HG03066 (cell line): Measurements from ENCODE around the gene FAM136A.
"Not testable (repeated sequence)": the region's sequence is repeated elsewhere in the genome, so short reads cannot be mapped to it uniquely, and the experiment has no call there.

Source experiments
- ATAC-seq: cut with Tn5 transposase; IDR thresholded peaks from one replicate; pipeline ENCODE4 v1.9.1; 2021; ENCODE audit warnings: low read depth; ENCODE audit not compliant: unreplicated experiment

Gene FAM136A

DNA sequence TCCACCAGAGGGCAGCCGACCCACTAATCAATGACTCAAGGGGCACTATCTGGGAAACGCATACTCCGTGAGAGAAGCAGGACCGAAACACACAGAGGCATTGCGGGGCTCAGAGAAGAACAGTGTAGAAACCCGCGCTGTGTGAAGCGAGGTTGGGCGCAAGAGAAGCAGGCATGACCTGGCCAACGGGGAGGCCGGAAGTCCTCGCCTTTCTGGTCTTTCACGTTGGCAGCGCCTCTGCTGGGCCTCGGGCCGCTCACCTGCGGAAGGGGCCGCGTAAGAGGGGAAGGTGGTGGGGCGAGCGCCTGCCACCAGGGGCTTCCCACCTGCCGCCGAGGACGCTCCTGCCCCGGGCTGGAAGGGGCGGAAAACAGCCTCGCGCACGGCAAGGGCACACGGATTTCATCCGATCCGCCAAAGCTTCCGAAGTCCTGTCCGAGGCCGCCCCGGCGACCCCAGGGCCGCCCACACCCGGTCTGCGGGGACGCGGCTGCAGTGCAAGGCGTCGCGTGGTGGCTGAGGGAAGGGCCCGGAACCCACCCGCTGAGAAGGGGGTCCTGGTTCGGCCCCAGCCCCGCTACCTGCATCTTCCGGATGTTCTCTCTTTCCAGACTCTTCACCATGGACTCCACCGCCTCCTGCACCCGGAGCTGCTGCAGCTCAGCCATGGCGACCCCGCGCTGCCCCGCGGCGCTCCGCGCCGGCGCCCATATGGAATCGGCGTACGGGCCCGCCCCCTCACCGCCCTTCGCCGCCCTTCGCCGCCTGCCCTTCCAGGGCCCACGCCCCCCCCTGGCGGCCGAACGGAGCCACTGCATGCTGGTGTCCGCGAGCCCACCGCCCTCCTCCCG lies at the start of gene FAM136A:
Gene FAM136A (minus strand): TSS at position 724 of the 851 bp plus-strand sequence. CDS start 56 bp downstream, at position 668.
- ATAC-seq, result peak; percentile 79

DNA sequence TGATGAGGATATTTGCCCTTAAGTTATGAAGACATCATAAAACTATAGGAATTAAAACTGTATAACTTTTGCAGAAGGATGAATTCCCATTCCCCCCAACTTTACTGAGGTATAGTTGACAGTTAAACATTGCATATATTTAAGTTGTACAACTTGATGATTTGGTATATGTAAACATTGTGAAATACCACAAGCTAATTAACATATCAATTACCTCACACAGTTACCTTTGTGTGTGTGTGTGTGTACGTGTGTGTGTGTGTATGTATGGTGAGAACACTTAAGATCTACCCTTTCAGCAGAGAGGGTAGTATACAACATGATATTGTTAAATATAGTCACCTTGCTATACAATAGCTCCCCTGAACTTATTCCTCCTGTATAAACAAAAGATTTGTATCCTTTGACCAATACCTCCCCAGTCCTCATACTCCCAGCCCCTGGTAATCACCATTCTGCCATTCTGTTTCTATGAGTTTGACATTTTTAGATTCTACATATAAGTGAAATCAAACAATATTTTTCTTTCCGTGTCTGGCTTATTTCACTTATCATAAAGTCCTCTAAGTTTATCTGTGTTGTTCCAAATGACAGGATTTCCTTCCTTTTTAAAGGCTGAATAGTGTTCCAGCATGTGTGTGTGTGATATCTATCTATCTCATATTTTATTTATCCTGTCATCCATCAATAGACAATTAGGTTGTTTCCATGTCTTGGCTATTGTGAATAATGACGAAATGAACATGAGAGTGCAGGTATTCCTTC lies 48.2 kb upstream of the FAM136A start:
- ATAC-seq, result no peak

DNA sequence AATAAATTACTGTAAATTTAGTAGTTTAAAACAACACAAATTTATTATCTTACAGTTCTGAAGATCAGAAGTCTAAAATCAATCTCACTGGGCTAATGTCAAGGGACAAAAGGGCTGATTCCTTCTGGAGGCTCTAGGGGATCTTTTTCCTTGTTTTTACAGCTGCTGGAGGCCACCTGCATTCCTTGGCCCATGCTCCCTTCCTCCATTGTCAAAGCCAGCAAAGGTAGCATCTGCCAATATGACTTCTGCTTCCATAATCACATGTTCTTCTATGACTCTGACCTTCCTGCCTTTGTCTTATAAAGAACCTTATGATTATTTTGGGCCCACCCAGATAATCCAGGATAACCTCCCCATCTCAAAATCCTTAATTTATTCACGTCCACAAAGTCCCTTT lies 46.0 kb upstream of the FAM136A start:
- ATAC-seq, result no peak

DNA sequence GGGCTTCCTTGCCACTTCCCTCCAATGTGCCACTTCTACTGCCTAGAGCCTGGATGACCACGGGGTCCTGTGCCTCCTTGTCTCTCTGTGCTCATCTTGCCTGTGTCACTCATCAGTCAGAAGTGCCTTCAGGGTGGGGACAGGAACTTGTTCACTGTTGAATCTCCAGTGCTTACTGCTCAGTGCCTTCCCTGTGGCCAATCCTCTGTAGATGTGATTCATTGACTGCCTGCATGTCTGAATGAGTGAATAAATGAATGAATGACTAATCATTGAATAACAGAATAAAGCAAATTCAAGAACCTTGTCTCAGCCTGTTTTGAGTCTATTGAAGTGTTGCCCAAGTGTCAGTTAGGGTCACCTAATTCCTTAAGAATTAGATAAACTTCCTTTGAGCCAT lies 42.3 kb upstream of the FAM136A start:
- no peak for ATAC-seq

DNA sequence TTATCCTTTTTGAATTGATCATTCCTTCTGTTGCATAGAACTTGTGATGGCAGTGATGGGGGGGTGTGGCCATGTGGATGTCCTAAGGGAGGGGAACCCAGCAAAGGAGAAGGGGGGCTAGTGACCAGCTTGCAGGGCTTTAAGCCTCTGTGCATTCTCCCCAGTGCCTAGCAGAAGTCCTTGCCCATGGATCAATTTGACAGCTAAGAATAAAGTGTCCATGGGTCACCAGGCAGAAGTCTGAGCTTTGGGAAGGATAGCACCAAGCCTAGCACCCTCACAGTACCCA lies 39.6 kb upstream of the FAM136A start:
- ATAC-seq, result no peak

DNA sequence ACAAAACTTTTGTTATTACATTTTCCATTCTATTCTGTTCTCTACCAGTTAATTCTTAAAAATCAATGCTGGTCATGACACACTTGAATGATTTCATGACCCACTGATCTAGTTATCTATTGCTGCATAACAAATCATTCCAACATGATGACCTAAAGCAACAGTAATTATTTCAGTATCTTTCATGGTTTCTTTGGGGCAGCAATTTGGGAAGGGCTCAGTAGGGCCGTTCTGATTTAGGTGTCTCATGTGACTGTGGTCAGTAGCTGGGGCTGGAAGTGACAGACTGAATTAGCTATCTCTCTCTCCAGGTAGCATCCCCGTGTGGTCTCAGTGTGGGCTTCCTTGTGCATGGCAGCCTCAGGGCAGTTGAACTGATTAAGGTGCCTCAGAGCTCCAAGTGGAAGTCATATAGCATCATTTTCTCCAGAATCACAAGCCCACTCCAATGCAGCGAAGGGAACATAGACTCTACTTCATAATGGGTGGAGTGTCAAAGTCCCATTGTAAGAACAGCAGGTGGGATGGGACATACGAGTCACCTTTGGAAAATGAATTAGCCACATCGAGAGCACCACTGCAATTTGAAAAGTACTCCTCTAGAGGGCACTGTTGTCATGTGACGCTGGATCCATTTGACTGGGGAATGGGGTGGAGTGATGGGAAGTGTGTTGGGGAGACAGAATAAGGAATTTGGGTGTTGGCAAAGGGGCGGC lies 39.1 kb upstream of the FAM136A start:
- ATAC-seq, result no peak

DNA sequence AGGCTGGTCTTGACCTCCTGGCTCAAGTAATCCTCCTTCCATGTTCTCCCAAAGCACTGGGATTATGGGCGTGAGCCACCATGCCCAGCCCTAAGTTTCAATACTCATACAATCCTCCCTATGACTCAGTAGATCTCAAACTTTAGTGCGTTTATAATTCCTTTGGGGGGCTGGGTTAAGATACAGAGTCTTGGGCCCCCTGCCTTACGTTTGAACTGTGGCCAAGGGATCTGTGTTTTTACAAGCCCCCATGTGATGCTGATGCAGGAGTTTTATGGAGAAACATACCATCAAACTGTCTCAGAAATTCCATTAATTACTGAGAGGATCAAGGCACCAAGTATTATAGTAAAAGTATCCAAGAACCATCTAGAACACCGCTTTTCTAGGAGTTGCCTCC lies 38.2 kb upstream of the FAM136A start:
- ATAC-seq, result no peak

DNA sequence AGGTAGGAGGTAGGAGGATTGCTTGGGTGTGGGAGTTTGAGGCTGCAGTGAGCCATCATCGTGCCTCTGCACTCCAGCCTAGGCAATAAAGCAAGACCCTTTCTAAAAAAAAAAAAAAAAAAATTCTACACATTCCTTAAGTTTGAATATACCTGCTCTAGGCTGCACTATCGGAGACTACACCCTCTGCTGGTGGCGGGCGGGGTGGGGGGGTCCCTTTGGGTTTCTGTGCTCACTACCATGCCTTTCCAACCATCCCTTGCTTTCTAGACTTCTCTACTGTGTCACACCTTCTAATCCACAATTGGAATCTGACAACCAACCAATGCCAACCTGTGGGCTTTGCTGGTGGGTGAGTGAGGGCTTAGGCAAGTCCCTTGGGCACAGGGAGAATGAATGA lies 34.7 kb upstream of the FAM136A start:
- no peak for ATAC-seq

DNA sequence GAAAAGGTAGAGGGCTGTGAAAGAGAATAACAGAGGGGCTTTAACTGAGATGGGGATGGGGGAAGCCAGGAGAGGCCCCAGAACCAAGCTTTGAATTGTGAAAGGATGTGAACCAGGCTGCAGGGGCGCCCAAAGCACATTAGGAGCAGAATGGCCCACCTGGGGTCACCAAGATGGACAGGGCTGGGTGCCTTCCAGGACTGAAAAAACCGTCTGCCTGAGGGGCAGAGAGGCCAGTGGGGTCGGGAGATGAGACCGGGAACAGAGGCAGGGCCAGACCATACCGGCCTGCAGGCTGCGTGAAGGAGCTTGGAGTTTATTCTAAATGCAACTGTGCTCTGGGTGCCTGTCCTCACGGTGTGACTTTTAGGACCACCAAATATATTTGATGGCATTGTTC lies 29.1 kb upstream of the FAM136A start:
- ATAC-seq, result no peak

DNA sequence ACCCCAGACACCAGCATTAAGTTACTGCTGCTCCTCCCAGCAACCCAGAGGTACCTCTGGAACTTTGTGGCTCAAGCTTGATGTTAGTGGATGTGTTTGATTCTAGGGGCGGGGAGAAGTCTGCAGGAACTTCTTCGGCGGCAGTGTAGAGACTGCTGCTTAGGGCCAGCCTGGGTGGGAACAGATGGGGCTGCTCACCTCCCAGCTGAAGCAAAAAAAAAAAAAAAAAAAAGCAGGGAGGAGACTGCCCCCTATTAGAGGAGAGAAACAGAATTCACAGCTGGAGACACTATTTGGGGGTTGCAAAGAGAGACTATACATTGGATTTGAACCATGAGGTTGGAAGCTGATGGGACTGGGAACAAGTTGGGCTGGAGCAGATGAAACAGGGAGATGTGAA lies 28.6 kb upstream of the FAM136A start:
- ATAC-seq, result no peak

DNA sequence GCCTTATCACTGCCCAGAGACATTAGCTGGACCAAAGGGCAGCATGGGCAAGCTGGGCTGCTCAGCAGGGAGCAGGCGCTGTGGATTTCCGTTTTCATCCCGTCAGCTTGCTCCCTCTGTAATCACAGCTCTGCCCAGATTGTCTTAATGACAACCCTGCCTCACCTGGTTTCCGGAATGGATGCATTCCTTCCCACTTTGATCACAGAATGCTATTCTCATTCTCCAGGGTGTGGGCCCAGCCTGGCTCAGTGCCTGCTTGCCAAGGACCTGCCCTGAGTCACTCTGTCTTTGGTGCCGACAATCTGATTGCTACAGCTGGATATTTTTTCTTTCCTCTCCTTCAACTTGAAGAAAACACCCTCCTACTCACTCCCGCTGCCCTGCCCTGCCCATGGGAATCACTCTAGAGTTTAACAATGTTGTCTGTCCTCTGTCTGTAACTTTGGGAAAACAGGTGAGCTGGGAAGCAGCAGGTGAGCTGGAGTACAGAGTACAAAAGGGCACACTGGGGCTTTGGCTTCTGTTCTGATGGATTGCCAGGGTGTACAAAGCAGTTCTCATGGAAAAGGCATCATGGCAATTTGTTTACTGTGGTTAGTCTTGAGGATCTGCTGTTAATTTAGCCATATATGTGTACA lies 27.2 kb upstream of the FAM136A start:
- ATAC-seq, result no peak

DNA sequence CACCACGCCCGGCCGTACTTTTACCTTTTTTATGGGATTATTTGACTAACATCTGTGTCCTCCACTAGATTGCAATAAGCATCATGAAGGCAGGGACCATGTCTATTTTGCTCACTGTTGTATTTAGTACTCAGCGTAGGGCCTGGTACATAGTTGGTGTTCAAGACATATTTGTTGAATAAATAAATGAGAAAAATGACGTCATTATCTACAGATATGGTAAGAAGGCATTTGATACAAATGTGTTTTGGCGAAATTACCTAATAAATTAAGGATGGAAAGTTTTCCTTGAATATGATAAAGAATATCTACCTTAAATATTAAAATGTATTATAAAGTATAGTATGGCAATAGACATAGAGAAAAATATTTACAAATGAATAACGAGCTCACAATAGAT lies 24.0 kb upstream of the FAM136A start:
- no peak for ATAC-seq

DNA sequence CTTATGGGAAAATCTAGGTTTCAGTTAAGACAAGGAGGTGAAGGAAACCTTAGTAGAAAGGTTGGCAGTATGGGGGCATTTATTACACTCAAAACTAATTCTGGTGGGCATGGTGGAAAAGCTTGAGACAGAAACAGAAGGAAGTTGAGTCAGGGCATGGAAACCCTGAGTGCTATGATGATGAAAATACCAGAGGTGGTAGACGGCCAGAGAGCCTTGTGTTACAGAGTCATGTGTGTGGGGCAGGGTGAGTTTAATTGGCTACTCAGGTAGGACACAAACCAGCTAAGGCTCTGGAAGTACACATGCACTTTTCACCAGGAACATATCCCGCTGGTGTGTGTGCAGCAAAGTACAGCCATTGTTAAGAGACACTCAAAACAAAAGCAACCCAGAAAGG lies 20.7 kb upstream of the FAM136A start:
- ATAC-seq, result no peak

DNA sequence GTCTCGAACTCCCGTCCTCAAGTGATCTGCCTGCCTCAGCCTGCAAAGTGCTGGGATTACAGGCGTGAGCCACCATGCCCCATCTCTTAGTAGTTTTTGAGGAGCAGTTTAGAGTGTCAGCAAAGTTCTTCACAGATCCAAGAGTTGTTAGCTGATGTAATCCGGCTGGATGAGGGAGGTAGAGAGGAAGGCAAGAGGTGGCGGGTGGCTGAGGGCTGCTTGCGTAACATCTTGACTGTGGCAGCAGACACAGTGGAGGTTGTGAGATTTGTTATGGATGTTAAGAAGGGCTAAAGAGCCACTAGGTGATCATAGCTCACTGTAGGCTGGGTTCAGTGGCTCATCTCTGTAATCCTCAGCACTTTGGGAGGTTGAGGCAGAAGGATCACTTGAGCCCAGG lies 19.5 kb upstream of the FAM136A start:
- no peak for ATAC-seq

DNA sequence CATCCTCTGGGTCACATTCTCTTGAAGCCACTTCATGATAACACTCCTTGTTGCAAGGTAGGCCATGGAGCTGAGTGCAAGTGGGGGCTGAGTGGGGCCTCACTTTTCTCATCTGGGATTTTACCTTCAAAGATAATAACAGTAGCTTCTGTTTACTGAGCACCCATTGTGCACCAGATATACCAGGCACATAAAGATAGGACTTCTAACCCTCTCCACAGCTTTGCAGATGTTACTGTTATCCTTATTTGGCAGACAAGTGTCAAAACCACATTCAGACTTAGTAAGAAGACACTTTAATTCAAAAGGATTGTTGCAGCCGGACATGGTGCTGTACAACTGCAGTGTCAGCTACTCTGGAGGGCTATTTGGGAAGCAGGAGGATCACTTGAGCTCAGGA lies 12.8 kb upstream of the FAM136A start:
- no peak for ATAC-seq

DNA sequence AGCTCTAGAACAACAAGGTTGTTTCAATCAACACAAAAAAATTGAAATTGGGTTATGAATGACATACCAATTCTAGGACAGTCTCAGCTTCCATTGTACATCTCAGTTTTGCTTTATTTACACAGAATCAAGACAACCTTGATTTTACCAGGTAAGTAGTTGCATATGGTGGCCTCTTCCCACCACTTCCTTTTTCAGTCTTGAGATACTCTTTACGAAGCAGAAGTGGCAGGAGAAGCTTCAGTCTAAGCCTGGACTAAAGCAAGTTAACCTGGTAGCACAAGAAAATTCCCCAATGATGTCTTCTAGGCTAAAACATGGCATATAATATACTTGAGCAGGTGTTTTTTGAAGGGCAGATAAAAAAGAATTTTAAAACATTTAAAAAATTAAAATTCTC lies 10.7 kb upstream of the FAM136A start:
- no peak for ATAC-seq

DNA sequence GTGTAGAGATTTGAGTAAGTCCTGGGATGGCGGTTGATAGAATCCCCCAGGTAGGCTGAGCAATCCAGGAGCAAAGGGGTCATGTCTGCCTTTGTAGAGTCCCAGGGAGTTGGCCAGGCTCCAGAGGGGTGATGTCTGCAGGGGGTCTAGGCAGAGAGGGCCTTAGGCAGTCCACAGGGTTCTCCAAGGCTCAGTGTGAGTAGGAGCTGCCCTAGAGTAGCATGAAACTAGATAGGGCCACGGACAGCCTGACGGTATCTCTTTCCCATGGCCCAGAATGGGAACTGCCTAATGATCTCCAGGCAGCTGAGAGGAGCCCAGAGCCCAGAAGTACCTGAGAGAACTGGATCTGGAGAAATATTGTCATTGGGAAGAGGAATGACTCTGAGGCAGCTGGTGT lies 9.0 kb upstream of the FAM136A start:
- no peak for ATAC-seq

DNA sequence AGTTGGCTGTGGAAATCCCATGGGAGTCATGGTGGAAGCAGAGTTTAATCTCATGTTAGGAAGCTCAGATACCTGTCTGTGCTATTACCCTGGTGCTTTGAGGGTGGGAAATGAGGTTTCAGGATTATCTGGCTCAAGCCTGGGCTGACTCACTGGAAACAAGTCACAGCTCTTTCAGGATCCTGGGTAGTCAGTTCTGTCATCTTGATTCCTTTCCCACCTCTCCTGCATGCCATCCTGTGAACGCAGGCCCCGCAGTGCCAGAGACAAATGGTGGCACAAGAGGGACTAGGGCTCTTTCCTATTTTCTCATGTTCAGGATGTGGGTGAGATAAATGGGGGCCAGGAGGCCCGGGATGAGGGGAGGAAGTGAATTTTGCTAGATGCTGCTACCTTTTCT lies 3.7 kb upstream of the FAM136A start:
- ATAC-seq, result no peak

DNA sequence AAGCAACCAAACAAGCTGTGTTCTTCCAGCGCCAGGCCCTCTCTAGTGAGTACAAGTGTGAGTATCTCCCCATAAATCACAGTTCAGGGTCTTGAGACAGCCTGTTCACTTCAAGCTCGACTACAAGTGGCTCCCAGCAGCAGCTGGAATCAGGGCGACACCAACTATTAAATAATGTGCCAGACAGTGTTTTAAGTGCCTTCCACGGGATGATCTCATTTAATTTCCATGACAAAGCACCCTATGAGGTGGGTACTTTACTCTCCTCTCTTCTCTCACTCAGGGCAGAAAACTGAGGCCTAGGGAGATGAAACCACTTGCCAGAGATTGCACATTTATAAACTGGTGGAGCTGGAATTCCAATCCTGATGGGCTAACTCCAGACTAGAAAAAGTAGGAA lies 2.6 kb upstream of the FAM136A start:
- ATAC-seq, result no peak

DNA sequence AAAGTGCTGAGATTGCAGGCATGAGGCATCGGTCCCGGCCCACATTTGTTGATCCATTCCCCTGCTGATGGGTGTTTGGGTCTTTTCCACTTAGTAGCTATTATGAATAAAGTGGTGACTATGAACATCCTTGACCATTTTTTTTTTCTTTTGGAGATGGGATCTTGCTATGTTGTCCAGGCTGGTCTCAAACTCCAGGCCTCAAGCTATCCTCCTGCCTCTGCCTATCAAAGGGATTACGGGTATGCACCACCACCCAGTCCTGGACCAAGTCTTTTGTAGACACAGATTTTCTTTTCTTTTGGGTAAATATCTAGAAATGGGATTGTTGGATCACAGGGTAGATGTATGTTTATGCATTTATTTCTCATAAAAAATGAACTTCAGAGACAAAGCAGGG lies 1.3 kb upstream of the FAM136A start:
- ATAC-seq, result no peak

DNA sequence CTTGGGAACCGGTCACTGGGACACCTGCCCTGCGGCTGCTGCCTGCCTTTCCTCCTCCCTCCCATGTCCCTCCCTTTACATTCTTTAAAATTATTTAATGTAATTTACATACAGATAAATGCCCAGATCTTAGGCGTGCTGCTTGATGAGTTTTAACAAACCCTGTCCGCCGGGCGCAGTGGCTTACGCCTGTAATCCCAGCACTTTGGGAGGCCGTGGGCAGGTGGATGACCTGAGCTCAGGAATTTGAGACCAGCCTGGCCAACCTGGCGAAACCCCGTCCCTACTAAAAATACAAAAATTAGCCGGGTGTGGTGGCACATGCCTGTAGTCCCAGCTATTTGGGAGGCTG lies 304 bp upstream of the FAM136A start:
- ATAC-seq, result not testable (repeated sequence)
